ENCODE measurements around the gene HPS5. TPM values are rescaled to one million over a fixed set of nuclear protein-coding genes. Genes with fewer than 3 reads are reported as not detected.

The HPS5 gene
- polyA plus RNA-seq, 1 donor (not counting 4 experiments of a cell fraction or from before 2014, with no cell fraction given) = 20.9 TPM

- H2AFZ ChIP-seq (ENCODE audit: control insufficient read depth, low read length) = no peak overlapping the region
- H3K9ac ChIP-seq (ENCODE audit: control insufficient read depth, extremely low read depth, insufficient read depth, low read length) = no peak overlapping the region
- no peak overlapping the region for H3K27ac ChIP-seq (ENCODE audit: control insufficient read depth, insufficient read depth, low read length)
- H3K9me1 ChIP-seq (ENCODE audit: control insufficient read depth, extremely low read depth, insufficient read depth, low read length) = no peaks in the 10 kb centered on the region
- H3K4me3 ChIP-seq (ENCODE audit: control insufficient read depth in 2 of 3, extremely low read depth in 1 of 3, insufficient read depth in 2 of 3, low read depth in 1 of 3, low read length in 3 of 3) = no peak overlapping the region
- FAIRE-seq (no peak), DNase-seq (ENCODE audit: low read depth, low spot score) (no peak)
- no peak overlapping the region for H3K4me2 ChIP-seq (ENCODE audit: control insufficient read depth, extremely low read depth, insufficient read depth, low read depth, low read length)
- no peaks in the 10 kb centered on the region for H3K79me2 ChIP-seq (ENCODE audit: control insufficient read depth, insufficient read depth, low read length)
- no peaks in the 10 kb centered on the region for H3K9me3 ChIP-seq (ENCODE audit: control insufficient read depth, low read depth, low read length)
- H3K27me3 ChIP-seq (ENCODE audit: control insufficient read depth, extremely low read depth, insufficient read depth, low read length) = no peaks in the 10 kb centered on the region
- H4K20me1 ChIP-seq (ENCODE audit: control insufficient read depth, extremely low read depth, insufficient read depth, low read length) = no peaks in the 10 kb centered on the region
- TF ChIP-seq, protein P1, sequence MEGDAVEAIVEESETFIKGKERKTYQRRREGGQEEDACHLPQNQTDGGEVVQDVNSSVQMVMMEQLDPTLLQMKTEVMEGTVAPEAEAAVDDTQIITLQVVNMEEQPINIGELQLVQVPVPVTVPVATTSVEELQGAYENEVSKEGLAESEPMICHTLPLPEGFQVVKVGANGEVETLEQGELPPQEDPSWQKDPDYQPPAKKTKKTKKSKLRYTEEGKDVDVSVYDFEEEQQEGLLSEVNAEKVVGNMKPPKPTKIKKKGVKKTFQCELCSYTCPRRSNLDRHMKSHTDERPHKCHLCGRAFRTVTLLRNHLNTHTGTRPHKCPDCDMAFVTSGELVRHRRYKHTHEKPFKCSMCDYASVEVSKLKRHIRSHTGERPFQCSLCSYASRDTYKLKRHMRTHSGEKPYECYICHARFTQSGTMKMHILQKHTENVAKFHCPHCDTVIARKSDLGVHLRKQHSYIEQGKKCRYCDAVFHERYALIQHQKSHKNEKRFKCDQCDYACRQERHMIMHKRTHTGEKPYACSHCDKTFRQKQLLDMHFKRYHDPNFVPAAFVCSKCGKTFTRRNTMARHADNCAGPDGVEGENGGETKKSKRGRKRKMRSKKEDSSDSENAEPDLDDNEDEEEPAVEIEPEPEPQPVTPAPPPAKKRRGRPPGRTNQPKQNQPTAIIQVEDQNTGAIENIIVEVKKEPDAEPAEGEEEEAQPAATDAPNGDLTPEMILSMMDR (optimal IDR thresholded peaks at IDR 0.05 in 1 of 3, IDR thresholded peaks at IDR 0.05 in 1 of 3, conservative IDR thresholded peaks at IDR 0.05 in 1 of 3; ENCODE audit: extremely low read depth in 1 of 3, insufficient read depth in 2 of 3, low read length in 3 of 3) = no peak
- TF ChIP-seq EZH2 (IDR thresholded peaks at IDR 0.05; ENCODE audit: low read length) = no peak
- H3K4me1 ChIP-seq (ENCODE audit: control insufficient read depth, extremely low read depth, insufficient read depth, low read length) = no peaks in the 10 kb centered on the region
- no peaks in the 10 kb centered on the region for H3K36me3 ChIP-seq (ENCODE audit: control insufficient read depth in 2 of 2, extremely low read depth in 1 of 2, insufficient read depth in 2 of 2, low read length in 2 of 2)
- dilution Hi-C loops (cut with MboI; ENCODE audit: extremely low pct_ligation_motif_present, low sequenced_read_pairs) = no loop called here
Observed at GRCh38 chr11:18254781-18255361, 67.1 kb downstream of the HPS5 start.

GRCh38 chr11:18253778-18254338 is 68.1 kb downstream of the HPS5 start:
- Histone ChIP-seq H3K4me2 (ENCODE audit: control insufficient read depth, extremely low read depth, insufficient read depth, low read depth, low read length) (no peak overlapping the region), H3K27me3 (ENCODE audit: control insufficient read depth, extremely low read depth, insufficient read depth, low read length) (no peaks in the 10 kb centered on the region), H3K9ac (ENCODE audit: control insufficient read depth, extremely low read depth, insufficient read depth, low read length) (no peak overlapping the region), H3K4me3 (ENCODE audit: control insufficient read depth in 2 of 3, extremely low read depth in 1 of 3, insufficient read depth in 2 of 3, low read depth in 1 of 3, low read length in 3 of 3) (no peak overlapping the region), H3K27ac (ENCODE audit: control insufficient read depth, insufficient read depth, low read length) (no peak overlapping the region), H3K36me3 (ENCODE audit: control insufficient read depth in 2 of 2, extremely low read depth in 1 of 2, insufficient read depth in 2 of 2, low read length in 2 of 2) (no peaks in the 10 kb centered on the region), H3K4me1 (ENCODE audit: control insufficient read depth, extremely low read depth, insufficient read depth, low read length) (no peaks in the 10 kb centered on the region), H3K9me1 (ENCODE audit: control insufficient read depth, extremely low read depth, insufficient read depth, low read length) (no peaks in the 10 kb centered on the region), H3K9me3 (ENCODE audit: control insufficient read depth, low read depth, low read length) (no peaks in the 10 kb centered on the region), H3K79me2 (ENCODE audit: control insufficient read depth, insufficient read depth, low read length) (no peaks in the 10 kb centered on the region), H2AFZ (ENCODE audit: control insufficient read depth, low read length) (no peak overlapping the region), H4K20me1 (ENCODE audit: control insufficient read depth, extremely low read depth, insufficient read depth, low read length) (no peaks in the 10 kb centered on the region)
- FAIRE-seq (no peak), DNase-seq (ENCODE audit: low read depth, low spot score) (no peak)
- TF ChIP-seq EZH2 (IDR thresholded peaks at IDR 0.05; ENCODE audit: low read length) = no peak
- TF ChIP-seq, protein P1 (optimal IDR thresholded peaks at IDR 0.05 in 1 of 3, IDR thresholded peaks at IDR 0.05 in 1 of 3, conservative IDR thresholded peaks at IDR 0.05 in 1 of 3; ENCODE audit: extremely low read depth in 1 of 3, insufficient read depth in 2 of 3, low read length in 3 of 3) = no peak
- dilution Hi-C loops (cut with MboI; ENCODE audit: extremely low pct_ligation_motif_present, low sequenced_read_pairs) = no loop called here
